ENCODE results near the gene SHB. TPM values are rescaled to one million over a fixed set of nuclear protein-coding genes. Genes with fewer than 3 reads are reported as not detected.

The SHB gene
- total and polyA plus RNA-seq, 10 donors: 1.2 to 20.5 (median 7.1) TPM

- no peak for DNase-seq
- H3K27ac ChIP-seq: peak overlapping the region in 3 of 8 donors; percentile 21 to 66 (median 44)
- TF ChIP-seq POLR2AphosphoS5 (IDR thresholded peaks at IDR 0.05) (no peak), CTCF (IDR thresholded peaks at IDR 0.05 in 8 of 11, conservative IDR thresholded peaks at IDR 0.05 in 3 of 11) (no peak), POLR2A (IDR thresholded peaks at IDR 0.05) (no peak)
- no peaks in the 10 kb centered on the region for H3K36me3 ChIP-seq
- H3K4me1 ChIP-seq: peaks cover 0 to 44% (median 16%) of the 10 kb centered on the region in 6 donors
- no peak overlapping the region for H3K4me3 ChIP-seq
- no peaks in the 10 kb centered on the region for H3K9me3 ChIP-seq
- WGBS, 5 donors: 79 to 98% (median 86%) methylated on average over 6 of the region's 6 CpGs
- no peaks in the 10 kb centered on the region for H3K27me3 ChIP-seq (replicated peaks in 1 of 7)
- intact Hi-C loops (cut with DNase I; ENCODE audit: low total_unique reads): no loop called here
Observed at GRCh38 chr9:38026840-38027527, 42.0 kb downstream of the SHB start.

GRCh38 chr9:38026021-38026809 lies 42.8 kb downstream of the SHB start:
- Histone ChIP-seq H3K27ac (peak overlapping the region in 5 of 8 donors; percentile 21 to 66 (median 34)), H3K9me3 (no peaks in the 10 kb centered on the region), H3K4me3 (no peak overlapping the region), H3K36me3 (no peaks in the 10 kb centered on the region), H3K4me1 (peaks cover 0 to 42% (median 15%) of the 10 kb centered on the region in 6 donors), H3K27me3 (replicated peaks in 1 of 7) (no peaks in the 10 kb centered on the region)
- intact Hi-C loops (cut with DNase I; ENCODE audit: low total_unique reads): no loop called here
- no peak for DNase-seq
- 54 to 66% (median 62%) methylated on average over 16 to 18 of the region's 18 CpGs for WGBS, 5 donors
- TF ChIP-seq CTCF (IDR thresholded peaks at IDR 0.05 in 8 of 11, conservative IDR thresholded peaks at IDR 0.05 in 3 of 11): no peak
- TF ChIP-seq POLR2AphosphoS5 (IDR thresholded peaks at IDR 0.05): peak in 2 of 3 donors; percentile 41 to 43

- intact Hi-C loops (cut with DNase I; ENCODE audit: low total_unique reads): no loop called here
- Histone ChIP-seq H3K9me3 (no peaks in the 10 kb centered on the region), H3K4me3 (no peak overlapping the region), H3K27me3 (replicated peaks in 1 of 7) (no peaks in the 10 kb centered on the region), H3K36me3 (no peaks in the 10 kb centered on the region), H3K4me1 (peaks cover 0 to 47% (median 20%) of the 10 kb centered on the region in 6 donors), H3K27ac (peak overlapping the region in 1 of 8 donors; percentile 66)
- DNase-seq: no peak
- 82 to 91% (median 87%) methylated on average over 8 of the region's 8 CpGs for WGBS, 5 donors
- TF ChIP-seq POLR2AphosphoS5 (IDR thresholded peaks at IDR 0.05): no peak
- no peak for TF ChIP-seq CTCF (IDR thresholded peaks at IDR 0.05 in 8 of 11, conservative IDR thresholded peaks at IDR 0.05 in 3 of 11)
- TF ChIP-seq POLR2A (IDR thresholded peaks at IDR 0.05): no peak
Observed at GRCh38 chr9:38025166-38025565, 43.9 kb downstream of the SHB start.
